HG02840 (cell line): Measurements from ENCODE around the gene ENDOG.
"Not testable (repeated sequence)": the region's sequence is repeated elsewhere in the genome, so short reads cannot be mapped to it uniquely, and the experiment has no call there.

Source experiments
- ATAC-seq: cut with Tn5 transposase; IDR thresholded peaks from one replicate; pipeline ENCODE4 v1.9.1; 2021; ENCODE audit warnings: mild to moderate bottlenecking, moderate library complexity, moderate number of reproducible peaks; ENCODE audit not compliant: unreplicated experiment, low FRiP score

The ENDOG gene

DNA sequence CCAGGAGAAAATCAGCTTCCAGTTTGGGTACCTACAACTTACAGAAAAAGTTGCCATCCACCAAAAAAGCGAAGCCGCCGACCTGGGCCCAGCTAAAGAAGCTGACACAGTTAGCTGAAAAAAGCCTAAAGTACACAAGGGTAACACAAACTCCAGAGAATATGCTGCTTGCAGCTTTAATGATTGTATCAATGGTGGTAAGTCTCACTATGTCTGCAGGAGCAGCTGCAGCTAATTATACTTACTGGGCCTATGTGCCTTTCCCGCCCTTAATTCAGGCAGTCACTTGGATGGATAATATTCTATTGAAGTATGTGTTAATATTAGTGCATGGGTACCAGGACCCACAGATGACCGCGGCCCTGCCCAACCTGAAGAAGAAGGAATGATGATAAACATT, 36.2 kb downstream of the ENDOG start:
- not testable (repeated sequence) for ATAC-seq

DNA sequence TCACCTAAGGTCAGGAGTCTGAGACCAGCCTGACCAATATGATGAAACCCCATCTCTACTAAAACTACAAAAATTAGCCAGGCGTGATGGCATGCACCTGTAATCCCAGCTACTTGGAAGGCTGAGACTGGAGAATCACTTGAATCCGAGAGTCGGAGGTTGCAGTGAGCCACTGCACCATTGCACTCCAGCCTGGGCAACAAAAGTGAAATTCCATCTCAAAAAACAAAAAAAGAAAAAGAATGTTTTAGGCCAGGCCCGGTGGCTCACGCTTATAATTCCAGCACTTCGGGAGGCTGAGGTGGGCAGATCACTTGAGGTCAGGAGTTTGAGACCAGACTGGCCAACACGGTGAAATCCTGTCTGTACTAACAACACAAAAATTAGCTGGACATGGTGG, 40.2 kb downstream of the ENDOG start:
- ATAC-seq = not testable (repeated sequence)

DNA sequence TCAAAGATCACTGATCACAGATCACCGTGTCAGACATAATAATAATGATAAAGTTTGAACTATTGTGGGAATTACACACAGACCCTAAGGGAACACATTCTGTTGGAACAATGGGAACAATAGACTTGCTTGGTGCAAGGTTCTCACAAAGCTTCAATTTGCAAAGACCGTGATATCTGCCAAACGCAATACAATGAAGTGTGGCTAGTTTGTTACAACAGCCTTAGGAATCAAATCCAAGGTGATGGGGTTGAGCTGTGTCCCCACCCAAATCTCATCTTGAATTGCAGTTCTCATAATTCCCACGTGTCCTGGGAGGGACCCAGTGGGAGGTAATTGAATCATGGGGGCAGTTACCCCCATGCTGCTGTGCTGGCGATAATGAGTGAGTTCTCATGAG, 42.6 kb downstream of the ENDOG start:
- ATAC-seq = no peak

DNA sequence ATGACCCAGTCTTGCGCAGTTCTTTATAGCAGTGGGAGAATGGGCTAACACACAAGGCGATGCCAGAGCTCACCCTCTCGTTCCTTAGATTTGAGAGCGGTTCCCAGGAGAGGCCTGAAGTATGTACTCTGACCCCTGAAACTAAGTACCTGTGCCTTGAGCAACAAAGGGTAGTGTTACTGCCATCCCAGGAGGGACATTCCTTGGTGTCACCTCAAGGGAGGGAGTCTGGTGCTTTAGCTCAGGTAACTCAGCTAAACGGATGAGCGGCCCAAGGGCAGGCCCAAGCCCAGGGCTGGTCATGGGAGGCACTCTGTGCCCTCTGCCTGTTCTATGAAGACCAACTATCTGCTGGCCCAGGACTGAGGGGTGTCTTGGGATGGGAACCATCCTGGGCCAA, 43.2 kb downstream of the ENDOG start:
- ATAC-seq = no peak

DNA sequence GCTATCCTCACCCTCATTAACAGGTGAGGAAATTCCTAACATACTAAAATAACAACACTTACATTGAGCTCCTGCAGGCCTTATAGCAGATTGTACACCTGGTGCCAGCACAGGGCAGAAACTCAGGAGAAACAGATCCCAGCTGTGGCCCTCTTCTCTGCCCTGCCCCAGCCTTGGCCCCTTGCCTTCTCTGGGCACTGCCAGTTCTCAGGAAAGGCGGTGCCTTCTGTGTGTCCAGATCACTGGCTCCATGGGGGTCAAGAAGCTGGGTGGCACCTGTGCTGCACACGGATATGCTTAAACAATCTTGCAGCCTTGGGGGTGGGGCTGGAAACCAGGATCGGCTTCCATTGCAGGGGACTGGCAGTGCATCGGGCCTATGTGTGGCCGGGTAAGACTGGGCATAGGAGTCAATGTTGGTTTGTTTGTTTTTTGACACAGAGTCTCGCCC, 44.1 kb downstream of the ENDOG start:
- ATAC-seq = no peak

DNA sequence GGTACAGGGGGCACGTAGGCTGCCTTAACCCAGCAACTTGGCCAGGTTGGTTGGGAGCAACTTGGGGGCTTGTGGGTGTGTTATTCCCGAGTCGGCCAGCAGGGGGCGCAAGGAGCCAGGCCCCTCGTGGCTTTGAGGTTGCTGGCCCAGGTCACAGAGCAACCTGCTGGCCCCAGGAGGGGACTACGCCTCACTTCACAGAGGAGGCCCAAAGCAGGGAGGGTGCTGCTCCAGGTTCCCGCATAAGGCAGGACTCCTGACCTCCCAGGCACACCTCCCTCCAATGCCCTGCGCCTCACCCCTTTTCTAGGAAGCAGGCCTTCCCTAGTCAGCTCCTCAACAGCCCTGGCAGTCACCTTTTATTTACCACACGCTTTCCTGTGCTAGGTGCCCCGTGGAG, 45.3 kb downstream of the ENDOG start:
- ATAC-seq = no peak

DNA sequence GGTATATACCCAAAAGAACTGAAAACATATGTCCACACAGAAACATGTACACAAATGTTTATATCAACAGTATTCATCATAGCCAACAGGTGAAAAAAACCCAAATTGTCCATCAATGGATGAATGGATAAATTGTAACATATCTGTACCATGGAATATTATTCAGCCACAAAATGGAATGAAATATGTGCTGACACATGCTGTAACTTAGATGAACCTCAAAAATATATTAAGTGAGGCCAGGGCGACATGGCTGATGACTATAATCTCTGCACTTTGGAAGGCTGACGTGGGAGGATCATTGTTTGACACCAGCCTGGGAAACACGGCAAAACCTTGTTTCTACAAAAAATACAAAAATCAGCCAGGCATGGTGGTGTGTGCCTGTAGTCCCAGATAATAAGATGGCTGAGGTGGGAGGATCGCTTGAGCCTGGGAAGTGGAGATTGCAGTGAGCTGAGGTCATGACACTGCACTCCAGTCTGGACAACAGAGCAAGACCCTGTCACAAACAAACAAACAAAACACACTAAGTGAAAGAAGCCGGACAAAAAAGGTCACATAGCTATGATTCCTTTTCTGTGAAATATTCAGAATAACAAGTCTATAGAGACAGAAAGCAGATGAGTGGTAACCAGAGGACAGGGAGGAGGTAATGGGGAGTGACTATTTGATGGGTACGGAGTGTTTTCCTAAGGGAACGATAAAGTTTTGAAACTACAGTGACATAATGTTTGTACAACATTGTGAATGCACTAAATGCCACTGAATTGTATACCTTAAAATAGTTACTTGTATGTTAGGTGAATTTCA, 52.0 kb downstream of the ENDOG start:
- ATAC-seq = no peak

DNA sequence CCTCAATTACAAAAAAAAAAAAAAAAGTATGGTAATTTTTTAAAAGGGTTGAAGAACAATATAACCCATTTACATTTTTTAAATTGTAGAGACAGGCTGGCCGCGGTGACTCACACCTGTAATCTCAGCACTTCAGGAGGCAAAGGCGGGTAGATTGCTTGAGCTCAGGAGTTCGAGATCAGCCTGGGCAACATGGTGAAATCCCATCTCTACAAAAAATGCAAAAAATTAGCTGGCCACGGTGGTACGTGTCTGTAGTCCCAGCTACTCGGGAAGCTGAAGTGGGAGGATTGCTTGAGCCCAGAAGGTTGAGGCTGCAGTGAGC, 52.6 kb downstream of the ENDOG start:
- ATAC-seq = not testable (repeated sequence)
